Colonic mucosa (tissue), 4 donors: ENCODE results near the gene ANKS1B. TPM values are rescaled to one million over a fixed set of nuclear protein-coding genes. Genes with fewer than 3 reads are reported as not detected.

Experiments
- DNase-seq: peaks from one replicate; pipeline ENCODE4 v3.0.0-alpha.2; 2020
- H3K27ac ChIP-seq: fragments of 200-600 bp; one replicate; pipeline ENCODE4 v1.8.0; 2021
- H3K27me3 ChIP-seq: fragments of 200-600 bp; one replicate; pipeline ENCODE4 v1.8.0; 2021
- H3K36me3 ChIP-seq: fragments of 200-600 bp; one replicate; pipeline ENCODE4 v1.8.0; 2021
- H3K4me1 ChIP-seq: fragments of 200-600 bp; one replicate; pipeline ENCODE4 v1.8.0; 2021; ENCODE audit warnings: mild to moderate bottlenecking
- H3K4me3 ChIP-seq: fragments of 200-600 bp; one replicate; pipeline ENCODE4 v1.8.0; 2021
- H3K9ac ChIP-seq, 2 donors: one replicate each; pipeline ENCODE4 v1.7.0; 2013; ENCODE audit warnings: control low read depth in 2 of 2, low read depth in 2 of 2, low read length in 2 of 2
- H3K9me3 ChIP-seq: fragments of 200-600 bp; one replicate; pipeline ENCODE4 v1.8.0; 2021
- intact Hi-C: fragments of 100-400 bp; cut with DNase I; formaldehyde crosslinking; loops from one replicate; pipeline ENCODE4 v1.14.1; 2022
- total RNA-seq, 2 donors: library from RNA; stranded (reverse); fragmentation: NEBNext Ultra II Directional in 1 of 2; extraction: Animal tissue kit (Norgen Biotek cat#: 25700) in 1 of 2; gene quantifications; one replicate each; pipeline ENCODE4 v1.2.1, GENCODE V29; 2021
- TF ChIP-seq, protein P1 (sequence below): fragments of 200-600 bp; IDR thresholded peaks from one replicate; pipeline ENCODE4 v1.8.0; 2022; ENCODE audit warnings: antibody characterized with exemption, mild to moderate bottlenecking
- donor health status: healthy.
- donor health status: DM: no; HTN: no; CAD: no.
- donor health status: DM: no; HTN: no; CAD: no.

Gene ANKS1B
- total RNA-seq, 2 donors from 2014 or later = 1.7 to 3.3 TPM

- intact Hi-C loops = no loop called here
- H3K27me3 ChIP-seq = no peaks in the 10 kb centered on the region
- no peak overlapping the region for H3K27ac ChIP-seq
- no peak overlapping the region for H3K4me3 ChIP-seq
- no peaks in the 10 kb centered on the region for H3K4me1 ChIP-seq
- no peaks in the 10 kb centered on the region for H3K36me3 ChIP-seq
- H3K9ac ChIP-seq = no peak overlapping the region
- TF ChIP-seq, protein P1, sequence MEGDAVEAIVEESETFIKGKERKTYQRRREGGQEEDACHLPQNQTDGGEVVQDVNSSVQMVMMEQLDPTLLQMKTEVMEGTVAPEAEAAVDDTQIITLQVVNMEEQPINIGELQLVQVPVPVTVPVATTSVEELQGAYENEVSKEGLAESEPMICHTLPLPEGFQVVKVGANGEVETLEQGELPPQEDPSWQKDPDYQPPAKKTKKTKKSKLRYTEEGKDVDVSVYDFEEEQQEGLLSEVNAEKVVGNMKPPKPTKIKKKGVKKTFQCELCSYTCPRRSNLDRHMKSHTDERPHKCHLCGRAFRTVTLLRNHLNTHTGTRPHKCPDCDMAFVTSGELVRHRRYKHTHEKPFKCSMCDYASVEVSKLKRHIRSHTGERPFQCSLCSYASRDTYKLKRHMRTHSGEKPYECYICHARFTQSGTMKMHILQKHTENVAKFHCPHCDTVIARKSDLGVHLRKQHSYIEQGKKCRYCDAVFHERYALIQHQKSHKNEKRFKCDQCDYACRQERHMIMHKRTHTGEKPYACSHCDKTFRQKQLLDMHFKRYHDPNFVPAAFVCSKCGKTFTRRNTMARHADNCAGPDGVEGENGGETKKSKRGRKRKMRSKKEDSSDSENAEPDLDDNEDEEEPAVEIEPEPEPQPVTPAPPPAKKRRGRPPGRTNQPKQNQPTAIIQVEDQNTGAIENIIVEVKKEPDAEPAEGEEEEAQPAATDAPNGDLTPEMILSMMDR = no peak
- no peaks in the 10 kb centered on the region for H3K9me3 ChIP-seq
- no peak for DNase-seq
These were observed 597.8 kb downstream of the ANKS1B start for GRCh38 chr12:99386907-99387306.

DNA sequence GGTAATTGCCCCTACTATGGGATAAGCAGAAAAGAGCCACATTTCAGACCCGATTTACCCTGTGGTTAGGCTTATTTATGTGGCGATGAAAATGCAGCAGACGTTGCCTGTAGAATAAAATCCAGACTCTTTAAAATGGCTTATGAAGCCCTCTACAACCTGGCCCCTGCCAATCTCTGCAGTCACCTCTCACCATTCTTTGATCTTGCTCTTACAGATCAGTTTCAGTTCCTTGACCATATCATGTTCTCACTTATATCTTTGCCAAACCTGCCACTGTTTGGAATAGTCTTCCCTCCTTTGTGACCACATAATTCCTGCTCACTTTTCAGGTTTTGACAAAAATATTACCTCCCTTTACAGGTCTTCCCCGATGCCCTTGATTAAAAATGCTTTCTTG lies 601.5 kb downstream of the ANKS1B start:
- Histone ChIP-seq H3K27ac (no peak overlapping the region), H3K36me3 (no peaks in the 10 kb centered on the region), H3K9ac (no peak overlapping the region), H3K9me3 (no peaks in the 10 kb centered on the region), H3K4me3 (no peak overlapping the region), H3K4me1 (no peaks in the 10 kb centered on the region), H3K27me3 (no peaks in the 10 kb centered on the region)
- DNase-seq = no peak
- intact Hi-C loops = no loop called here
- TF ChIP-seq, protein P1 = no peak

- H3K4me3 ChIP-seq = no peak overlapping the region
- no peak overlapping the region for H3K27ac ChIP-seq
- H3K27me3 ChIP-seq = no peaks in the 10 kb centered on the region
- TF ChIP-seq, protein P1 = no peak
- DNase-seq = no peak
- H3K4me1 ChIP-seq = no peaks in the 10 kb centered on the region
- H3K9ac ChIP-seq = no peak overlapping the region
- intact Hi-C loops = no loop called here
- H3K36me3 ChIP-seq = no peaks in the 10 kb centered on the region
- no peaks in the 10 kb centered on the region for H3K9me3 ChIP-seq
These were observed 602.7 kb downstream of the ANKS1B start for GRCh38 chr12:99381992-99382391.

- Histone ChIP-seq H3K27ac (no peak overlapping the region), H3K4me3 (no peak overlapping the region), H3K27me3 (no peaks in the 10 kb centered on the region), H3K9ac (no peak overlapping the region), H3K36me3 (no peaks in the 10 kb centered on the region), H3K9me3 (no peaks in the 10 kb centered on the region), H3K4me1 (no peaks in the 10 kb centered on the region)
- intact Hi-C loops = no loop called here
- no peak for DNase-seq
- TF ChIP-seq, protein P1 = no peak
These were observed 604.0 kb downstream of the ANKS1B start for GRCh38 chr12:99380701-99381100.

DNA sequence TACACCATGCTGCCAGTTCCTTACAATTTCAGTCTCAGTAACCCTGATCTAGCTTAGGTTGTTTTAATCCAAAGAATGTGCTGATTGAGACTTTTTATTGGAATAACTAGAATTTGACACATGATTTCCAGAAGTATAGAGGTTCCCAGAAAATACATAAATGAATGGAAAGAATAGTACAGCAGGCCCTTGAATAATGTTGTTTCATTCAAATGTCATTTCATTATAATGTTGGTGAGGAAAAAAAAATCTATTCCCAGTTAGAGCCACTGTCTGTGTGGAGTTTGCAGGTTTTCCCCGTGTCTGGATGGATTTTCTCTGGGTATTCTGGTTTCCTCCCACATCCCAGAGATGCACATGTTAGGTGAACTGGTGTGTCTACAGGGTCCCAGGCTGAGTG lies 610.7 kb downstream of the ANKS1B start:
- H3K4me3 ChIP-seq = no peak overlapping the region
- no peaks in the 10 kb centered on the region for H3K36me3 ChIP-seq
- intact Hi-C loops = no loop called here
- TF ChIP-seq, protein P1 = no peak
- no peak overlapping the region for H3K27ac ChIP-seq
- H3K27me3 ChIP-seq = no peaks in the 10 kb centered on the region
- H3K9ac ChIP-seq = no peak overlapping the region
- DNase-seq = no peak
- no peaks in the 10 kb centered on the region for H3K4me1 ChIP-seq
- H3K9me3 ChIP-seq = no peaks in the 10 kb centered on the region
